ENCODE measurements around the gene ANKRD6. TPM values are rescaled to one million over a fixed set of nuclear protein-coding genes. Genes with fewer than 3 reads are reported as not detected.

Gene ANKRD6
- total RNA-seq, 1 experiment from 2014 or later, result 5.6 TPM

DNA sequence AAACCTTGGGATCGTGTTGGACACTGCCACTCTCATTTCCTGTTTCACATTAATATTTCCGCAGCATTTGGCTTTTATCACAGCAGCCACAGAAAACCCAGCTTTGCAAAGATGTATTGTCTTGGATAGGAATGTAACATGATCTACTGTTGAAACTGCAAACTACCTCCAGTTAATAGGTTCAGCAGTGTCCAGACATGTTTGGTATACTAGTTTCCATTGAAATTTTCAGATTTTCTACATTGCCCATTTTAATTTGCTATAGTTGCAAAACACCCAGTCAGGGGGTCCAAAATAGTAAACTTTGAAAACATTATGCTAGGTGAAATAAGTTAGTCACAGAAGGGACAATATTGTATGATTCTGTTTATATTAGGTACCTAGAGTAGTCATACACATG lies 3.3 kb downstream of the ANKRD6 start:
- H3K27me3 ChIP-seq (ENCODE audit: insufficient read depth, low read length), result peaks cover 1% of the 10 kb centered on the region
- no peak overlapping the region for H3K18ac ChIP-seq (ENCODE audit: insufficient read length, low read depth, low read length)
- Mint-ChIP-seq H3K4me3 (no peak overlapping the region), H3K27me3 (ENCODE audit: low read depth) (peaks cover 91% of the 10 kb centered on the region), H3K4me1 (peaks cover 21 to 25% of the 10 kb centered on the region in 2 experiments), H3K9me3 (peaks cover 0 to 6% of the 10 kb centered on the region in 2 experiments; a peak in 2 of 5 replicates), H3K27ac (no peak overlapping the region), H3K36me3 (ENCODE audit: insufficient read depth in 1 of 3, low read depth in 3 of 3) (no peaks in the 10 kb centered on the region)
- no peaks in the 10 kb centered on the region for H3K79me1 ChIP-seq (ENCODE audit: insufficient read depth, low read depth, low read length, poor library complexity, severe bottlenecking)
- TF ChIP-seq, protein P1, sequence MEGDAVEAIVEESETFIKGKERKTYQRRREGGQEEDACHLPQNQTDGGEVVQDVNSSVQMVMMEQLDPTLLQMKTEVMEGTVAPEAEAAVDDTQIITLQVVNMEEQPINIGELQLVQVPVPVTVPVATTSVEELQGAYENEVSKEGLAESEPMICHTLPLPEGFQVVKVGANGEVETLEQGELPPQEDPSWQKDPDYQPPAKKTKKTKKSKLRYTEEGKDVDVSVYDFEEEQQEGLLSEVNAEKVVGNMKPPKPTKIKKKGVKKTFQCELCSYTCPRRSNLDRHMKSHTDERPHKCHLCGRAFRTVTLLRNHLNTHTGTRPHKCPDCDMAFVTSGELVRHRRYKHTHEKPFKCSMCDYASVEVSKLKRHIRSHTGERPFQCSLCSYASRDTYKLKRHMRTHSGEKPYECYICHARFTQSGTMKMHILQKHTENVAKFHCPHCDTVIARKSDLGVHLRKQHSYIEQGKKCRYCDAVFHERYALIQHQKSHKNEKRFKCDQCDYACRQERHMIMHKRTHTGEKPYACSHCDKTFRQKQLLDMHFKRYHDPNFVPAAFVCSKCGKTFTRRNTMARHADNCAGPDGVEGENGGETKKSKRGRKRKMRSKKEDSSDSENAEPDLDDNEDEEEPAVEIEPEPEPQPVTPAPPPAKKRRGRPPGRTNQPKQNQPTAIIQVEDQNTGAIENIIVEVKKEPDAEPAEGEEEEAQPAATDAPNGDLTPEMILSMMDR (conservative IDR thresholded peaks at IDR 0.05), result no peak
- no peak for DNase-seq
- no peak overlapping the region for H3K4me2 ChIP-seq (ENCODE audit: insufficient read depth, insufficient read length, low read length)
- no peak overlapping the region for H4K5ac ChIP-seq (ENCODE audit: insufficient read length, low read depth, low read length)
- H2BK20ac ChIP-seq (ENCODE audit: low read depth, low read length, poor library complexity, severe bottlenecking), result no peak overlapping the region
- no peak overlapping the region for H2BK15ac ChIP-seq (ENCODE audit: low read depth, low read length)
- WGBS (ENCODE audit: extremely low coverage, insufficient read length, low lambda C conversion rate), result no CpG with 5 or more reads among the region's 2 CpGs
- H3K4me1 ChIP-seq (ENCODE audit: insufficient read depth, low read length), result no peaks in the 10 kb centered on the region
- H3K23me2 ChIP-seq (ENCODE audit: insufficient read length, low read depth, low read length, poor library complexity, severe bottlenecking), result peaks cover 7% of the 10 kb centered on the region
- no peak overlapping the region for H3K56ac ChIP-seq (ENCODE audit: insufficient read length, low read depth, low read length)
- H2AFZ ChIP-seq (ENCODE audit: low read length), result no peak overlapping the region
- no peak overlapping the region for H3K23ac ChIP-seq (ENCODE audit: insufficient read length, low read depth, low read length)
- H3K14ac ChIP-seq (ENCODE audit: insufficient read depth, low read length), result no peak overlapping the region
- no peak overlapping the region for H4K8ac ChIP-seq (replicated peaks; ENCODE audit: insufficient read length, low read depth, low read length)
- no peak overlapping the region for H3K9ac ChIP-seq (ENCODE audit: extremely low read depth, insufficient read length, low read length)
- H3T11ph ChIP-seq (ENCODE audit: low read length), result no peak overlapping the region
- H2BK12ac ChIP-seq (ENCODE audit: insufficient read length, low read depth, low read length), result no peak overlapping the region
- H3K27ac ChIP-seq (ENCODE audit: insufficient read length, low read depth, low read length), result no peak overlapping the region
- H2AK5ac ChIP-seq (ENCODE audit: insufficient read length, low read length), result no peak overlapping the region
- H3K79me2 ChIP-seq (ENCODE audit: insufficient read depth, low read length), result no peaks in the 10 kb centered on the region
- no peak overlapping the region for H3K4ac ChIP-seq (ENCODE audit: low read depth, low read length)
- H2BK120ac ChIP-seq (ENCODE audit: low read depth, low read length, poor library complexity, severe bottlenecking), result no peak overlapping the region
- no peak overlapping the region for H2BK5ac ChIP-seq (ENCODE audit: insufficient read length, low read length)
- no peaks in the 10 kb centered on the region for H4K20me1 ChIP-seq (ENCODE audit: control insufficient read depth, insufficient read depth, insufficient read length)
- no peaks in the 10 kb centered on the region for H3K9me3 ChIP-seq (ENCODE audit: control insufficient read depth, low read depth, low read length)
- no peak overlapping the region for H4K91ac ChIP-seq (ENCODE audit: insufficient read length, low read depth, low read length)
